Pancreas (tissue), 10 donors: Measurements from ENCODE around the gene GALM. TPM values are rescaled to one million over a fixed set of nuclear protein-coding genes. Genes with fewer than 3 reads are reported as not detected.

Experiments
- ATAC-seq, 4 donors: fragments of 200-7000 bp; cut with Tn5 transposase; one replicate each; pipeline versions ENCODE4 v1.8.0 to v1.9.1; 2020; ENCODE audit warnings: mild to moderate bottlenecking in 4 of 4, moderate library complexity in 4 of 4
- DNase-seq, 6 donors: peaks; one replicate each; pipeline ENCODE4 v3.0.0-alpha.2; 2020
- FAIRE-seq: peaks from 2 replicates; lab custom pipeline; 2012; peaks lifted over from hg19 to GRCh38; lab: Jason Lieb, UNC
- H3K27ac ChIP-seq, 4 donors: fragments of 200-600 bp; sonication (generic); 1 replicate in 3 of 4; 2 replicates in 1 of 4; pipeline versions ENCODE4 v1.5.0 to v1.8.0; 2020
- H3K27me3 ChIP-seq, 4 donors: fragments of 200-600 bp; one replicate each; pipeline ENCODE4 v1.8.0; 2021
- H3K36me3 ChIP-seq, 3 donors: fragments of 200-600 bp; sonication (generic) in 1 of 3; one replicate each; pipeline versions ENCODE4 v1.5.0 to v1.8.0; 2020 to 2021
- H3K4me1 ChIP-seq, 3 donors: fragments of 200-600 bp; one replicate each; pipeline ENCODE4 v1.8.0; 2021
- H3K4me3 ChIP-seq, 4 donors: fragments of 200-600 bp; sonication (generic) in 2 of 4; one replicate each; pipeline versions ENCODE4 v1.5.0 to v1.8.0; 2020 to 2021
- H3K9me3 ChIP-seq, 4 donors: fragments of 200-600 bp; one replicate each; pipeline ENCODE4 v1.8.0; 2021
- WGBS, 2 donors: extraction: QIAGEN DNeasy Blood & Tissue Kit; methylation state at CpG; one replicate each; pipeline ENCODE4 v1.1.7; 2013; 5-methylcytosine and 5-hydroxymethylcytosine counted together
- intact Hi-C, 3 donors: fragments of 100-400 bp; cut with DNase I; formaldehyde crosslinking; loops; one replicate each; pipeline versions ENCODE4 v1.11.1 to v1.14.2; 2022
- polyA plus RNA-seq, 2 donors: library from polyadenylated mRNA; stranded (reverse); fragments of 200-250 nt; gene quantifications; one replicate each; pipeline ENCODE4 v1.2.3, GENCODE V29; 2013
- total RNA-seq, 6 donors: library from RNA; stranded (reverse); fragmentation: NEBNext Ultra II Directional in 4 of 6; extraction: Animal tissue kit (Norgen Biotek cat#: 25700) in 4 of 6; gene quantifications; one replicate each; pipeline versions ENCODE4 v1.2.1 to v1.2.4, GENCODE V29; 2021 to 2023
- TF ChIP-seq, protein P1 (sequence below), 4 donors: fragments of 200-600 bp; sonication (generic) in 3 of 4; IDR thresholded peaks; one replicate each; pipeline versions ENCODE4 v1.5.0 to v1.8.0; 2021; ENCODE audit warnings: antibody characterized with exemption in 4 of 4
- donor health status: healthy with polysubstance abuse.
- donor health status: DM: no; HTN: no; CAD: no; lungs with moderate emphysema.
- donor health status: DM: no; HTN: no; CAD: no.
- donor health status: control.
- donor health status: control.
- donor health status: Bipolar disorder and iron deficiency.
- donor health status: DM: yes; HTN: yes; CAD: no.
- donor health status: DM: no; HTN: no; CAD: no.
- donor health status: DM: no; HTN: no; CAD: no.
- donor health status: DM: yes; HTN: yes; CAD: no.

The GALM gene
- total and polyA plus RNA-seq, 8 donors, result 5.4 to 10.9 (median 7.4) TPM

DNA sequence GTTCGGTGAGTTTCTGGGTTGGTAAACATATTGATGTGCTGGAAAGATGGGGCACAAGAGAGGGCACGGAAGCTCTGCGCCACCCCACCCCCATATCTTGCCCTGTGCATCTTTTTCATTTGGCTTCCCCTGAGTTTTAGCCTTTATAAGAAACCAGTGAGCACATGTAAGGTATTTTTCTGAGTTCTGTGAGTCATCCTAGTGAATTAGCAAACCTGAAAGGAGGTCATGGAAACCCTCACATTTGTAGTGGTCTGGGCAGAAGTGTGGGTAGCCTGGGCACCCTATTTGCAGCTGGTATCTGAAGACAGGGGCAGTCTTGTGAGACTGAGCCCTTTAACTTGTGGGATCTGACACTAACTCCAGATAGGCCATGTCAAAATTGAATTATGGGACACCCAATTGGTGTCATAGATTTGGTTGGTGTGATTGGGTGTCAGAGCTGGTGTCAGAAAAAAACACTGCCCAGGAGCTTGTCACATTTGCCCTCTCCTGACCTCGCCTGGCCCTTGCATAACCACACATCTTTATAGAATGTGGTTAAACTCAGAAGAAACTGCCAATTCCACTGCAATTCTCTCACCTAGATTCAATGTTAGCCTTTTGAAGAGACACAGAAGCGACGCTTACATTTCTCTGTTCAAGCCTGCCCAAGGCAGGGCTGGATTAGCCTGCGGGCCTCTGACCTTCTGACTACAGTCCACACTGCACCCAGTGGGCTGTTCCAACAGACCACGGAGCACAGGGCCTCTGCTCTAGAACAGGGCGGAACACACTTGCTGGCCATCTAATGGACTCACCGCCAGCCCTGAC lies 12.0 kb upstream of the GALM start:
- ATAC-seq (peak in 1 of 4 donors; percentile 15), FAIRE-seq (no peak), DNase-seq (no peak)
- H3K9me3 ChIP-seq, result no peaks in the 10 kb centered on the region
- intact Hi-C loops, result no loop called here
- no peaks in the 10 kb centered on the region for H3K27me3 ChIP-seq
- 86 to 90% methylated on average over 10 of the region's 10 CpGs for WGBS, 2 donors
- H3K4me3 ChIP-seq, result no peak overlapping the region
- no peak overlapping the region for H3K27ac ChIP-seq
- TF ChIP-seq, protein P1, sequence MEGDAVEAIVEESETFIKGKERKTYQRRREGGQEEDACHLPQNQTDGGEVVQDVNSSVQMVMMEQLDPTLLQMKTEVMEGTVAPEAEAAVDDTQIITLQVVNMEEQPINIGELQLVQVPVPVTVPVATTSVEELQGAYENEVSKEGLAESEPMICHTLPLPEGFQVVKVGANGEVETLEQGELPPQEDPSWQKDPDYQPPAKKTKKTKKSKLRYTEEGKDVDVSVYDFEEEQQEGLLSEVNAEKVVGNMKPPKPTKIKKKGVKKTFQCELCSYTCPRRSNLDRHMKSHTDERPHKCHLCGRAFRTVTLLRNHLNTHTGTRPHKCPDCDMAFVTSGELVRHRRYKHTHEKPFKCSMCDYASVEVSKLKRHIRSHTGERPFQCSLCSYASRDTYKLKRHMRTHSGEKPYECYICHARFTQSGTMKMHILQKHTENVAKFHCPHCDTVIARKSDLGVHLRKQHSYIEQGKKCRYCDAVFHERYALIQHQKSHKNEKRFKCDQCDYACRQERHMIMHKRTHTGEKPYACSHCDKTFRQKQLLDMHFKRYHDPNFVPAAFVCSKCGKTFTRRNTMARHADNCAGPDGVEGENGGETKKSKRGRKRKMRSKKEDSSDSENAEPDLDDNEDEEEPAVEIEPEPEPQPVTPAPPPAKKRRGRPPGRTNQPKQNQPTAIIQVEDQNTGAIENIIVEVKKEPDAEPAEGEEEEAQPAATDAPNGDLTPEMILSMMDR (IDR thresholded peaks at IDR 0.05), result no peak
- peaks cover 0 to 2% (median 0%) of the 10 kb centered on the region in 3 donors for H3K4me1 ChIP-seq
- H3K36me3 ChIP-seq, result no peaks in the 10 kb centered on the region

DNA sequence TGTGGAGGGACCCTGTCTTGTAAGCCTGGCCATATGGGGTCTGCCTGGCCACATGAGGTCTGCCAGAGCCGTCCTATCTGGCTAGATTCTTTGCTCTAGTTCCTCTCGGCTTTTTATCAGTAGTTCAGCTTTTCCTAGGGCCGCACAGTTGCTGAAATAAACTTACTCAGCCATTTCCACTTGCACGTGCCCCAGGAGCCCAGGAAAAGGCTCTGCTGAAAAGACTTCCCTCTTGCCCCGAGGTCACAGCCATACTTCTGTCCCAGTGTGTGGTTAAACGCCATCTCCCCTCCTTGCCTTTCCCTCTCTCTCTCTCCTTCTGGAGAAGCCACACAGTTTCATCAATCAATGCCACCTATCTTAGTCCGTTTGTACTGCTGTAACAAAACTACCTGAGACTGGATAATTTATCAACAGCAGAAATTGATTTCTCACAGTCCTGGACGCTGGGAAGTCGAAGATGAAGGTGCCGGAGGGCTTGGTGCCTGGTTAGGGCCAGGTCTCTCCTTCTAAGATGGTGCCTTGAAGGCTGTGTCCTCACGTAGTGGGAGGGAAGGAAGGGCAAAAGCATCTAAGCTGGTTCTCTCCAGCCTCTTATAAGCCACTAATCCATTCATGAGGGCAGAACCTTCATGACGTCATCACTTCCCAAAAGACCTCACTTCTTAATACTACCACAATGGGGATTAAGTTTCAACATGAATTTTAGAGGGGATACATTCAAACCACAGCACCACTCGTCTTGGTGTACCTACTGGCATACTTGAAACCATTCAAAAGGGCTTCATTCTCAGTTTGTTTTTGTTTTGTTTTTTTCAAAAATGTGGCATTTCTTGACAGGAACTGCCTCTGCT lies 11.2 kb upstream of the GALM start:
- WGBS, 2 donors, result 60 to 71% methylated on average over 13 of the region's 13 CpGs
- no peaks in the 10 kb centered on the region for H3K27me3 ChIP-seq
- no peaks in the 10 kb centered on the region for H3K36me3 ChIP-seq
- FAIRE-seq (no peak), ATAC-seq (peak in 2 of 4 donors; percentile 36 to 55), DNase-seq (no peak)
- no peak overlapping the region for H3K27ac ChIP-seq
- TF ChIP-seq, protein P1 (IDR thresholded peaks at IDR 0.05), result no peak
- no peak overlapping the region for H3K4me3 ChIP-seq
- H3K9me3 ChIP-seq, result no peaks in the 10 kb centered on the region
- intact Hi-C loops, result no loop called here
- H3K4me1 ChIP-seq, result peaks cover 0 to 2% (median 0%) of the 10 kb centered on the region in 3 donors

DNA sequence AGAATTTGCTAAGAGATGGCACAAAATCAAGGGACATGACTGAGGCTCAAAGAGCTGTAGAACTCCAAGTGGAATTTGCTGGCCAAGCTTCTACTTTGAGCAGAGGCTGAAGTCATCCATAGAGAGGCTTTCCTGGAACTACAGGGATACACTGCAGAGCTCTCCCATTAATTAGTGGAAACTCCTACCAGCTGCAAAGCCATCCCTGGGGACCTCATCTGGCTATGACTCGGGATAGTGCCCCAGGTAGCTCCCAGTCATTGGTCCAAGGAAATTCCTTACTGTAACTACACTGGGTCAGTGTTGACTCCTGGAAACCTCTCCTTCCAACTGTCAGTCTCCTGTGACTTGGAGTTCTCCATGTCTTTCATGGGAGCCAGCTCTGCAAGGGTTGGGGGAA lies 10.5 kb upstream of the GALM start:
- FAIRE-seq (no peak), ATAC-seq (no peak), DNase-seq (no peak)
- Histone ChIP-seq H3K4me1 (peaks cover 0 to 2% (median 0%) of the 10 kb centered on the region in 3 donors), H3K27me3 (no peaks in the 10 kb centered on the region), H3K36me3 (no peaks in the 10 kb centered on the region), H3K27ac (no peak overlapping the region), H3K9me3 (no peaks in the 10 kb centered on the region), H3K4me3 (no peak overlapping the region)
- TF ChIP-seq, protein P1 (IDR thresholded peaks at IDR 0.05), result no peak
- intact Hi-C loops, result no loop called here
- 93 to 94% methylated on average over 1 of the region's 1 CpG for WGBS, 2 donors

DNA sequence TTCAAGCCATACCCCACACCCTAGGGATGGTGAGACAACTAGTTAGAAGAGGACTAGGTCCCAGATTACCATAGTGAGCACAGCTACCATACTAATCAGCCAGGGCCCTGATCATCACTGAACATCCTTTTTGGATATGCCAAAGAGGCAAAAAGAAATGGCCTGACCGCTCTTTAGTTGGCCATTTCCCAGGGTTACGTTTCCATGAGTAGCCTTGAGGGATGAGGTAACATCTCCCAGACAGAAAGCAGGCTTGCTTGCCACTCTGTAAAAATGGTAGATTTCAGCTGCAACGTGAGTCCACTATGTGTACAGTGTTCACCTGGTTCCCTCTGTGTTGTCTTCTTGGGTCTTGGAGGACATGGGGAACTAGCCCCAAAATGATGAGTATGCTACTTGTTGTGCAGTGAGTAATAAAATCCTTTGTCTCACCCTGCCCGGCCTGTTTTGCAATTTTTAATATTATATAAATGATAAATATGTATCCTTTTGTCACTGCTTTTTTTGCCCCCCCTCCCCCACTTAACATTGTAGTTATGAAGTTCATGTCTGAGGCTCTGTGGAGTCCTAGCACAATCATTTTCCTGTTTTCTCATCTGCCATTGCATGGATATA lies 8.9 kb upstream of the GALM start:
- Histone ChIP-seq H3K4me1 (peaks cover 0 to 2% (median 0%) of the 10 kb centered on the region in 3 donors), H3K36me3 (no peaks in the 10 kb centered on the region), H3K4me3 (no peak overlapping the region), H3K27ac (no peak overlapping the region), H3K27me3 (no peaks in the 10 kb centered on the region), H3K9me3 (no peaks in the 10 kb centered on the region)
- DNase-seq (no peak), ATAC-seq (no peak), FAIRE-seq (no peak)
- intact Hi-C loops, result no loop called here
- TF ChIP-seq, protein P1 (IDR thresholded peaks at IDR 0.05), result no peak
- 74 to 75% methylated on average over 4 of the region's 4 CpGs for WGBS, 2 donors
